Left ventricle myocardium inferior (tissue), 1 donor: ENCODE measurements around the gene OGN. TPM values are rescaled to one million over a fixed set of nuclear protein-coding genes. Genes with fewer than 3 reads are reported as not detected.

ENCODE experiments used
- DNase-seq: peaks from one replicate; pipeline ENCODE4 v3.0.0-alpha.2; 2020
- H3K27ac ChIP-seq: fragments of 200-600 bp; replicated peaks from 2 replicates; pipeline ENCODE4 v1.8.0; 2021
- H3K27me3 ChIP-seq: fragments of 200-600 bp; 2 replicates; pipeline ENCODE4 v1.8.0; 2021; ENCODE audit warnings: low read depth
- H3K36me3 ChIP-seq: fragments of 200-600 bp; 2 replicates; pipeline ENCODE4 v1.8.0; 2021
- H3K4me1 ChIP-seq: fragments of 200-600 bp; 2 replicates; pipeline ENCODE4 v1.8.0; 2021
- H3K4me3 ChIP-seq: fragments of 200-600 bp; 2 replicates; pipeline ENCODE4 v1.8.0; 2021; ENCODE audit warnings: mild to moderate bottlenecking, moderate library complexity
- H3K9me3 ChIP-seq: fragments of 200-600 bp; replicated peaks from 2 replicates; pipeline ENCODE4 v1.8.0; 2021
- intact Hi-C: fragments of 100-400 bp; cut with micrococcal nuclease; formaldehyde crosslinking; loops from one replicate; pipeline ENCODE4 v1.11.0; 2022
- total RNA-seq: library from RNA; stranded (reverse); fragmentation: NEBNext Ultra II Directional; extraction: Animal tissue kit (Norgen Biotek cat#: 25700); gene quantifications from one replicate; pipeline ENCODE4 v1.2.1, GENCODE V29; 2021
- TF ChIP-seq, protein P1 (sequence below): fragments of 200-600 bp; IDR thresholded peaks from 2 replicates; pipeline ENCODE4 v1.8.0; 2021; ENCODE audit warnings: antibody characterized with exemption, mild to moderate bottlenecking, borderline replicate concordance
- donor health status: DM: no; HTN: yes; CAD: no; lungs with severe emphysema.

OGN gene
- total RNA-seq, 1 donor from 2014 or later: 19.2 TPM

DNA sequence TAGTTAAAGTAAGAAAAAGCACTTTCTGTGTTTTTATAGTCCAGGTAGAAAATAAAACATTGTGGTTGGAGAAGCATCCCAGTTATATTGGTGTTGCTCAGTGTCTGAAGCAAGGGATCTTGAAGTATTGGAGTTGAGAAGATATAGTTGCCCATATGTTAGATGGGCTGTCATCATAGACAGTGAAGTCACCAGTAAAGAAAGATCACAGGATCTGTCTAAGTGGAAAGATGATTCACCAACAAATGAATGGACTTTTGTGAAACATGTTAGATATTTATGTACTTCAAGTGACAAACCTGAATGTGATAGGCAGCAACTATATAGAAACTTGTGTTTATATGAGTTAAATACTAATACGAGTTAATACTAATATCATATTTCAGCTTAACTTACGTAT is 11.7 kb downstream of the OGN start:
- Histone ChIP-seq H3K4me1 (peaks cover 8% of the 10 kb centered on the region), H3K27me3 (no peaks in the 10 kb centered on the region), H3K4me3 (no peak overlapping the region), H3K9me3 (peaks cover 6% of the 10 kb centered on the region), H3K27ac (no peak overlapping the region), H3K36me3 (peaks cover 6% of the 10 kb centered on the region)
- TF ChIP-seq, protein P1, sequence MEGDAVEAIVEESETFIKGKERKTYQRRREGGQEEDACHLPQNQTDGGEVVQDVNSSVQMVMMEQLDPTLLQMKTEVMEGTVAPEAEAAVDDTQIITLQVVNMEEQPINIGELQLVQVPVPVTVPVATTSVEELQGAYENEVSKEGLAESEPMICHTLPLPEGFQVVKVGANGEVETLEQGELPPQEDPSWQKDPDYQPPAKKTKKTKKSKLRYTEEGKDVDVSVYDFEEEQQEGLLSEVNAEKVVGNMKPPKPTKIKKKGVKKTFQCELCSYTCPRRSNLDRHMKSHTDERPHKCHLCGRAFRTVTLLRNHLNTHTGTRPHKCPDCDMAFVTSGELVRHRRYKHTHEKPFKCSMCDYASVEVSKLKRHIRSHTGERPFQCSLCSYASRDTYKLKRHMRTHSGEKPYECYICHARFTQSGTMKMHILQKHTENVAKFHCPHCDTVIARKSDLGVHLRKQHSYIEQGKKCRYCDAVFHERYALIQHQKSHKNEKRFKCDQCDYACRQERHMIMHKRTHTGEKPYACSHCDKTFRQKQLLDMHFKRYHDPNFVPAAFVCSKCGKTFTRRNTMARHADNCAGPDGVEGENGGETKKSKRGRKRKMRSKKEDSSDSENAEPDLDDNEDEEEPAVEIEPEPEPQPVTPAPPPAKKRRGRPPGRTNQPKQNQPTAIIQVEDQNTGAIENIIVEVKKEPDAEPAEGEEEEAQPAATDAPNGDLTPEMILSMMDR: no peak
- intact Hi-C loops: no loop called here
- DNase-seq: no peak

DNA sequence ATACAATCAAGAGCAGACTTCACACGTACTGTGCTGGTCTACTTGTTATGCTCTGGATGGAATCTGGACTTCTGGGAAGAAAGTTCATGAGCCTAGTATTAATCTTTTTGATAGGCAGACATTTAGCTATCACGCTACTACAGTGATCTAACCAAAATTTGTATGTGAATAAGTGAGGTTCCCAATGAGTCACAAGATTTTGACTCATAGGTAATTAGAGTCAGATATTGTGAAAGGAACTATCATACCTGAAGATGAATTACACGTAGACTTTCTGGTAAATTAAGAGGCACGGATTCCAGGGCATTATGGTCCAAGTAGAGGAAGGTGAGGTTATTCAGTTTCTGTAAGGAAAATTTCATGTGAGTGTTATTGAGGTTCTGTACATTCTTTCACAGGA is 18.4 kb downstream of the OGN start:
- no peaks in the 10 kb centered on the region for H3K36me3 ChIP-seq
- no peaks in the 10 kb centered on the region for H3K9me3 ChIP-seq
- intact Hi-C loops: no loop called here
- TF ChIP-seq, protein P1: no peak
- no peaks in the 10 kb centered on the region for H3K27me3 ChIP-seq
- H3K4me1 ChIP-seq: no peaks in the 10 kb centered on the region
- H3K27ac ChIP-seq: peak overlapping the region; percentile 39
- no peak overlapping the region for H3K4me3 ChIP-seq
- DNase-seq: no peak

DNA sequence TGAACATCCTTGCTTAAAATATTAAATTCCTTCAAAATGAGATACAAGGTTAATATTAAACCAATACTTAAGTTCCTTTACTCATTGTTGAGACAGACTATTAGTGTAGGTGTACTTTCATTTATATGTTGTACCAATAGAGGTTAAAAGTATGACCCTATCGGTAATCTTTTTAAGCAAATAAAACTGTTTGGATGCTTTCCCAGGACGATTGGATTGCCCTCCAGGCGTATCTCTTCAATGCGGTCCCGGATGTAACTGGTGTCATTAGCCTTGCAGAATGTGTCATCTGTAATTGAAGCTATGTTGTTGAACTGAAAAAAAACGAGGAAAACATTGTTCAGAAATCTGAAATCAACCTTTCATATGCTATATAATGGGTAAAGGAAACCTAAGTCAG is 18.9 kb downstream of the OGN start:
- intact Hi-C loops: no loop called here
- H3K27ac ChIP-seq: peak overlapping the region; percentile 39

DNA sequence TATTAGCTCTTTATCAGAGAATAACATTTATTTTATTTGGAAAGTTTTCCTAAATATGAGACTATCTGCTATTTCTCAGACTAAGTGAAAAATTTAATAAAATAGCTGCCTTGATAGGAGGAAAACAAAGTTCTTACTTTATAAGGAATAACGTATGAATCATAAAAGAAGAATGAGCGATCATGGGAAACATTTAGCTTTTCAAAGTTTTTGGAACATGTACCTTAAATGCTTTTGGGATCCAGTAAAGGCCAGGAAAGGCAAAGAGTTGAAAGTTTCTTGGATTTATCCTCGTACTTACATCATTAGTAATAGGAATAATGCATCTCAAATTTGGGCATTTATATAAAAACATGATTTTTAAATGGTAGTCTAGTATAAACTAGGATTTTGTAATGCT is 19.4 kb downstream of the OGN start:
- H3K27ac ChIP-seq: peak overlapping the region; percentile 39
- no peaks in the 10 kb centered on the region for H3K4me1 ChIP-seq
- no peaks in the 10 kb centered on the region for H3K36me3 ChIP-seq
- no peaks in the 10 kb centered on the region for H3K27me3 ChIP-seq
- no peak for DNase-seq
- H3K9me3 ChIP-seq: no peaks in the 10 kb centered on the region
- TF ChIP-seq, protein P1: no peak
- intact Hi-C loops: no loop called here
- H3K4me3 ChIP-seq: no peak overlapping the region

More for the DNA sequence above, 18.9 kb downstream of the OGN start:
- no peaks in the 10 kb centered on the region for H3K4me1 ChIP-seq
- no peaks in the 10 kb centered on the region for H3K27me3 ChIP-seq
- no peak overlapping the region for H3K4me3 ChIP-seq
- H3K36me3 ChIP-seq: no peaks in the 10 kb centered on the region
- TF ChIP-seq, protein P1: no peak
- DNase-seq: no peak
- H3K9me3 ChIP-seq: no peaks in the 10 kb centered on the region

DNA sequence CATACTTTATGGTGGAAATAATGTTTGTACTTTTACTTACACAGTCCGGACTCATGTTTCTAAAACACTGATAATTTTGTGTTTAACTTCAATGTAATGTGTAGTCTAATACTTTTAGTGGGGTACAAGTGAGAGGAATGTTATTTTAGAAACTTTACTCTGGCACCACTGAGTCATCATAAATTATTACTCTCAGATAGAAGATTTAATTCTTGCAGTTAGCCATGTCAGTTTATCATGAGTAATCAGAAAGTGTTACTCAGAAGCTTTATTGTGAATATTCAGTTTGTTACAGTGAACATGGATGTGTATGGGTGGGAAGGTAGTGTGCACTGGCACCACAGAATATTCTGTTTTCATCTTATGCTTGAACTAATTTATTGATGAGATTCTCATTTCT is 20.0 kb downstream of the OGN start:
- intact Hi-C loops: no loop called here
- H3K9me3 ChIP-seq: no peaks in the 10 kb centered on the region
- H3K36me3 ChIP-seq: no peaks in the 10 kb centered on the region
- H3K4me3 ChIP-seq: no peak overlapping the region
- no peaks in the 10 kb centered on the region for H3K27me3 ChIP-seq
- H3K4me1 ChIP-seq: no peaks in the 10 kb centered on the region
- TF ChIP-seq, protein P1: no peak
- peak overlapping the region; percentile 39 for H3K27ac ChIP-seq
- DNase-seq: no peak

DNA sequence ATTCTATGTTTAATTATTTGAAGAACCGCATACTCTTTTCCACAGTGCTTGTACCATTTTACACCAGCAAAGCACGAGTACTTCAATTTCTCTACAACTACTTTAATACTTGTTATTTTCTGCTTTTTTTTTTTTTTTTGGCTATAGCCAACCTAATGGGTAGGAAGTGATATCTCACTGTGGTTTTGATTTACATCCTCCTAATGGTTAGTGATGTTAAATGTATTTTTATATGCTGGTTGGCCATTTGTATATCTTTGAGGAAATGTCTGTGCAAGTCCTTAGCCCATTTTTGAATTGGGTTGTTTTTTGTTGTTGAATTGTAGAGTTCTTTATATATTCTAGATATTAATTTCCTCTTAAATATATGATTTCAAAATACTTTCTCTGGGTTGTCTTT is 22.6 kb downstream of the OGN start:
- H3K4me3 ChIP-seq: no peak overlapping the region
- TF ChIP-seq, protein P1: no peak
- no peak for DNase-seq
- no peak overlapping the region for H3K27ac ChIP-seq
- intact Hi-C loops: no loop called here
- peaks cover 6% of the 10 kb centered on the region for H3K4me1 ChIP-seq
- H3K27me3 ChIP-seq: no peaks in the 10 kb centered on the region
- no peaks in the 10 kb centered on the region for H3K9me3 ChIP-seq
- H3K36me3 ChIP-seq: no peaks in the 10 kb centered on the region
